NCI-H1092 treated with DMSO at 0.1 percent for 48 hours (cell line): Measurements from ENCODE around the gene TMEM131.
A peak's percentile ranks its signal among the peaks of the same experiment; 100 is the strongest.
"Not testable (repeated sequence)": the region's sequence is repeated elsewhere in the genome, so short reads cannot be mapped to it uniquely, and the experiment has no call there.

Source experiments
- DNase-seq: peaks from one replicate; lab custom pipeline; 2025; lab: John Stamatoyannopoulos, UW

Gene TMEM131

GRCh38 chr2:97956753-97957152 is 39.0 kb downstream of the TMEM131 start:
- DNase-seq = not testable (repeated sequence)

GRCh38 chr2:97953853-97954252 is 41.9 kb downstream of the TMEM131 start:
- no peak for DNase-seq

DNA sequence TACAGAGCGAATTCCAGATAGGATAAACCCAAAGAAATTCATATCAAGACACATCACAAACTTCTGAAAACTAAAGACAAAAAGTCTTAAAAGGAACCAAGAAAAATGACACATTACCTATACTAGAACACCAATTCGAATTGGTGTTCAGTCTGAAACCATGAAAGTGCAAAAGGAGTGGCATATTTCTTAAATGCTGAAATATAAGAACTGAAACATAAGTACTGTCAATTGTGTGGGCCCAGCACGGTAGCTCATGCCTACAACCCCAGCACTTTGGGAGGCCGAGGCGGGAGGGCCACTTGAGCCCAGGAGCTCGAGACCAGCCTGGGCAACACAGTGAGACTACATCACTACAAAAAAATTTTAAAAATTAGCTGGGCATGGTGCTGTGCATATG is 43.4 kb downstream of the TMEM131 start:
- DNase-seq = no peak

DNA sequence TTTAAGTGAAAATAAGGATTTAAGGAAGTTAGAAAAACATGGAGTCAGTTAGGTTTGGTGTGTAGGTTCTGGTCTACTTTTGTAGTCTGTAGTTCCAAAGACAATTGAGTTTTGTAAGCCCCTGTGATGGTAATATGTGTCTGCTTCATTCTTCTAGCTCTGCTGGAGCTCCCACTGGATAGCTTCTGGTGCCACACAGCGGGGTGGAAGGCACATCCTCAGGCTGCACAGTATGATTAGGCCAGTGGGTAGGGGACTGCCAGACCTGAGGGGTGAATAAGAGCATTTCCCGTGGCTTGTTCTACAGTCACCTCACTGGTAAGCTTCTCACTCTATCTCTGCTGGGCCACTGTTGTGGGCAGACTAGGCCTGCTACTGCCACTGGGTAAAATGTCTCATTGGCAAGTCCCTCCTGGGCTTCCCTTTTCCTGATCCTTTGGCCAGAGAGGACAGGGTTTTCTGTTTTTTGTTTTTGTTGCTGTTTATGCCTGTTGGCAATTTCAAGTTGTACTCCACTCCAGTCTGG is 44.5 kb downstream of the TMEM131 start:
- DNase-seq = no peak

- no peak for DNase-seq
These were observed 45.2 kb downstream of the TMEM131 start for GRCh38 chr2:97950329-97951154.

GRCh38 chr2:97948926-97949325 is 46.8 kb downstream of the TMEM131 start:
- no peak for DNase-seq

DNA sequence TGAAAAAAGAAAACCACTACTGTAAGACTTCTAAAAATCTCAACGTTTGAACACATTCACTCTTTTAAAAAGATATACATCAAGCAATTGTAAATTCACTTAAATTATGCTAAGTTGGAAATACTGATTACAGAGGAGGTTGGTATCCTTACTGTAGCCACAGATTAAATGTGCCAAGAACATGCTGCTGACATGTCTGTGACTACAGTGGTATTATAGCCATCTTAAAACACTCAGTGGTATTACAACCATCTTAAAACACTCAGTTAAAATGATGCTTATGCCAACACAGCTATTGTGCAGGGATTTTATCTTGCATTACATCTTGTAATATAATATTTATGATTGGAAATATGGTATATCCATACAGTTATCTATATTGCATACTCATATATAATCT is 50.0 kb downstream of the TMEM131 start:
- DNase-seq = no peak

GRCh38 chr2:97936881-97937280 is 58.9 kb downstream of the TMEM131 start:
- no peak for DNase-seq

DNA sequence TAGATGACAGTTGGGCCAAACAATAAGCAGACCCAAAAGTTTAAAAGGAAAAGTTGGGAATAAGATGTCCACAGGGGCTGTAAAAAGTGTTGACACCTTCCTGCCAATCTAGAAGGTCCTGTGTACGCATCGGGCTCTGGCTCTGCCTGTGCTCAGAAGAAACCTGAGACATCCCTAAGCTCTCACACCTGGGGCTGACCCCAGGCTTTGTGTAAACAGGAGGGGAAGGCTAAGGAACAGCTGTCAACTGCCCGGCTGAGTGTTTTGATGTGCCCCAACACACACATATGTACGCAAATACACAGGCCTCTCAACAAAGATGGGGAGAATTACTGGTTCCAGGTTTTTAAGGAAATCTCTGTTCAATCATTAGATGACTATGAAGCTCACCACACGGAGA is 59.5 kb downstream of the TMEM131 start:
- DNase-seq = peak; percentile 88

GRCh38 chr2:97935719-97936161 is 60.0 kb downstream of the TMEM131 start:
- peak; percentile 58 for DNase-seq

- no peak for DNase-seq
These were observed 62.6 kb downstream of the TMEM131 start for GRCh38 chr2:97932975-97933662.

- no peak for DNase-seq
These were observed 63.9 kb downstream of the TMEM131 start for GRCh38 chr2:97931858-97932225.

- DNase-seq = no peak
These were observed 64.5 kb downstream of the TMEM131 start for GRCh38 chr2:97931118-97931857.

GRCh38 chr2:97928591-97928990 is 67.2 kb downstream of the TMEM131 start:
- DNase-seq = no peak

GRCh38 chr2:97926946-97927345 is 68.8 kb downstream of the TMEM131 start:
- DNase-seq = no peak

DNA sequence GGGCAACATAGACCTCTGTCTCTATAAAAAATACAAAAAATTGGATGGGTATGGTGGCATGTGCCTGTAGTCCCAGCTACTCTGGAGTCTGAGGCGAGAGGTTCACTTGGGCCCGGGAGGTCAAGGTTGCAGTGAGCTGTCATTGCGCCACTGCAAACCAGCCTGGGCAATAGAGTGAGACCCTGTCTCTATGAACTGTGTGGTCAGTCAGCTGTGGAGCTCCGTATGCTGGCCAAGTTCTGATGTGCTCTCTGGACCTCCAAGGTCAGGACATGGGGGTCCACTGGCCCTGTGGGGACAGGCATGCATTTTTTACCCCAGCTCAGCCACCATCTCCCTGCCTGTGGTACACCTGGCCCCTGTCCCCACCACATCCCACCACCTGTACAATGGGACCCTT is 71.6 kb downstream of the TMEM131 start:
- DNase-seq = no peak

- no peak for DNase-seq
These were observed 75.9 kb downstream of the TMEM131 start for GRCh38 chr2:97919858-97920257.

DNA sequence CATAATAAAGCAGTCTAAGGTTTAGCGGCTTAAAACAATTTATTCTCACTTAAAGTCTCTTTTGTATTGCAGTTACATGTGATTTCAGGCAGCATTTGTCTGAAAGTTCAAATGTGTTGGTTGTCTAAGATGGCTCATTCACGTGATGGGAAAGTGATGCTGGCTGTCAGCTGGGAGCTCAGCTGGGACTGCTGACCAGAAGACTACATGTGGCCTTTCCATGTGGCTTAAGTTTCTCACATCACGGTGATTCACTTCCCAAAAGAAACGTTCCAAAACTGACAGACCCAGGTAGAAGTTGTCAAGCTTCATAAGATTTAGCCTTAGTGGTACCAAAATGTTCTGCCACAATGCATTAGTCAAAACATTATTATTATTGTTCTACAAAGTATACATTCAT is 76.9 kb downstream of the TMEM131 start:
- DNase-seq = no peak

DNA sequence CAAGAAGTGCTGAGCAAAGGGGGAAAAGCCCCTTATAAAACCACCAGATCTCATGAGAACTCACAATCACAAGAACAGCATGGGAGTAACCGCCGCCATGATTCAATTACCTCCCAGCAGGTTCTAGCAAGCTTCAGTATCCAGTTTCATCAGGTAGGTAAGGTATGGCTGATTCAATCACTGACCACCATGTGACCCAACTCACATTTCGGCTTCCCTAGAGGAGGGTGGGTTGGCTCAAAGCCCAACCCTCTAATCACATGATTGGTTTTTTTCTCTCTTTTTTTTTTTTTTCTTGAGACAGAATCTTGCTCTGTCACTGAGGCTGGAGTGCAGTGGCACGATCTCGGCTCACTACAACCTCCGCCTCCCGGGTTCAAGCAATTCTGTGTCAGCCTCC is 78.1 kb downstream of the TMEM131 start:
- DNase-seq = not testable (repeated sequence)

DNA sequence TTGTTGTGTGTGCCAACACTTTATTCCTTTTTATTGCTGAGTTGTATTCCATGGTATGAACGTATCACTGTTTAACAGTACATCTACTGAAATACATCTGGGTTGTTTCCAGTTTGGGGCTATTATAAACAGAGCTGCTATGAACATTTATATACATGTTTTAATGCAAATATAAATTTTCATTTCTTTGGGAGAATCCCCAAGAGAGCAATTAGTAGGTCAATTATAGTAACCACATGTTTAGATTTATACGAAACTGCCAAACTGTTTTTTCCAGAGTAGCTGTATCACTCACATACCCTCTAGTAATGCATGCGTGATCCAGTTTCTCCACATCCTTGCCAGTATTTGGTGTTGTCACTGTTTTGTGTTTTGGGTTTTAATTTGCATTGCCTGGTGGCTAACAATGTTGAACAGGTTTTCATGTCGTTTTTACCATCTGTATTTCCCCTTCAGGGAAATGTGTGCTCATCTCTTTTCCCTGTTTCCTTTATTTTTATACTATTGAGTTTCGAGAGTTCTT is 81.0 kb downstream of the TMEM131 start:
- DNase-seq = no peak

DNA sequence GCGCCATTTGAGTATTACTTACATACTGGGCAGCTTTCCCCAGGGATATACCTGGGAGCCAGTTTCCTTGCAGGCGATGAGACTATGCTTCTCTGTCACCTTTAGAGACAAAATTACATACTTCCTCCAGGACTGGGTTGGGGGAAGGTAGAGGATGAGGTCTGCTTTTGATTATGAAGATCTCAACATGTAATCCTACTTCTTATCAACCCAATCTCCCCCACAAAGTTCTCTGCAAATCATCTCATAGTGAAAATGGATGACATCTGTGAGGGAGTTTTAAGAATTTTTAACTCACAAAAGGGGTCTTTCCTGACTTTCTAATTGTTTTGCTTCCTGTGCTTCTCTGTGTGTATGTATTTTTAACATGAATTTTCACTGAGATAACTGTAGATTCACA is 81.9 kb downstream of the TMEM131 start:
- no peak for DNase-seq

- no peak for DNase-seq
These were observed 83.7 kb downstream of the TMEM131 start for GRCh38 chr2:97911922-97912575.
